T-helper 1 cell treated with Interleukin-12 subunit alpha and Interleukin-12 subunit beta and Interleukin-4 antibody, amounts not matched to agents 30 ng/mL and 1 ng/mL, for 36 hours (primary cell): ENCODE results near the gene CFAP97. TPM values are rescaled to one million over a fixed set of nuclear protein-coding genes. Genes with fewer than 3 reads are reported as not detected.

Experiments
- intact Hi-C: fragments of 100-400 bp; cut with micrococcal nuclease; formaldehyde crosslinking; loops from one replicate; pipeline ENCODE4 v1.15.1; 2024
- total RNA-seq: library from RNA; stranded (reverse); gene quantifications from 2 replicates; pipeline ENCODE4 v1.2.3, GENCODE V29; 2022

The CFAP97 gene
- total RNA-seq, 1 donor from 2014 or later = 30.2 TPM

DNA sequence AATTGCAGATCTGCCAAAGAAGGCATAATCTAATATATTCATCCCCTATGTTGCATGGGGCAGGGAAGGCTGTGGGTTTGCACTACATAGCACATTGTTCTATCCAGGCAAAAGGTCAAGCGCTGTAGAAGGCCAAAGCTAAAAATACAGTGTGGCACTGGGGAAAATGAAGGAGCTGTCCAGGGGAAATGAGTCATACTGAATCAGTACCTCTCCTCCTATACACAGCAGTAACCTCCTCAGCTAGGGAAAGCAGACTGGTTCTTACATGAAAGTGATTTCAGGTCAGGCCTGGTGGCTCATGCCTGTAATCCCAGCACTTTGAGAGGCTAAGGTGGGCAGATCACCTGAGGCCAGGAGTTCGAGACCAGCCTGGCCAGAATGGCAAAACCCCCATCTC is 91.7 kb downstream of the CFAP97 start:
- intact Hi-C loops = no loop called here

DNA sequence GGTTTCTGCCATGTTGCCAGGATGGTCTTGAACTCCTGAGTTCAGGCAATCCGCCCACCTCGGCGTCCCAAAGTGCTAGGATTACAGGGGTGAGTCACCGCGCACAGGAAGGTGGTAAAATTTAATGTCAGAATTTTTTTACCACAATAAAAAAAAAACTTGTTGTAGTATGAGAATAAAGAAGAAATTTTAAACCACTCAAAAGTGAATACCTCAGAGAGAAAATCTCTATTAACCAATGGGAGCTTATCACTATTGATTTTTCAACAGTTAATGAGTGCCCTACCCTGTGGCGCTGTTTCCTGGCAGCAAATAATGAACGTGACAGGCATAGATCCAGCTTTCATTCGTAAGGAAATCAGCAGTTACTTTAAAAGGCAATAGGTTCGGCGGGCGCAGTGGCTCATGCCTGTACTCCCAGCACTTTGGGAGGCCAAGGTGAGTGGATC is 93.4 kb downstream of the CFAP97 start:
- intact Hi-C loops = no loop called here

DNA sequence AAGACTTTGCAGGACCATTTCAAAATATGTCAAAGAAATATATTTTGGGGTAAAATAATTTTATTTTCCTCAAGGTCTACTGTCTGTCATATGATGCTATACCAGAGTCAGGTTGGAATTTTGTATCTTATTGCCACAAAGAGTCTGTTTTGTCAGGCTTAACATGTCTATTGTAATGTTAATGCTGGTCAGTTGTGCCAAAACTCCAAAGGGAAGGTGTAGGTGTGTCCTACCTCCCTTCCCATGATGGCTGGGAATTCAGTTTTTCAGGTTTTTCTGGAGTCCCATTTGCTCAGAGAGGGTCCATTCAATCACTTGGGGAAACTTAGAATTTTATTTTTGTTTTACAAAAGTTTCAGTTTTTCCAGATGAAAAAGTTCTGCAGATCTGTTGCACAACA is 94.1 kb downstream of the CFAP97 start:
- intact Hi-C loops = no loop called here

Other genes with a start within 250 kb of the CFAP97 start
- gene HELT, start 185.5 kb downstream of the CFAP97 start, total RNA-seq = not detected in 2 replicates
- 1.5 and 1.7 TPM in 2 replicates for gene SLC25A4, start 60.7 kb downstream of the CFAP97 start, total RNA-seq
- 19.7 and 20.4 TPM in 2 replicates for gene SNX25, start 5.6 kb upstream of the CFAP97 start, total RNA-seq
- gene LRP2BP, start 191.9 kb upstream of the CFAP97 start, total RNA-seq = 0.39 and 0.59 TPM in 2 replicates
- gene ANKRD37, start 192.8 kb upstream of the CFAP97 start, total RNA-seq = 9.4 and 10.1 TPM in 2 replicates
- gene UFSP2, start 222.0 kb upstream of the CFAP97 start, total RNA-seq = 16.8 and 24.0 TPM in 2 replicates